Thymus (tissue), 11 donors: Measurements from ENCODE around the gene DCTN4. TPM values are rescaled to one million over a fixed set of nuclear protein-coding genes. Genes with fewer than 3 reads are reported as not detected.

ENCODE experiments used
- DNase-seq, 9 donors: peaks; one replicate each; pipeline ENCODE4 v3.0.0-alpha.2; 2013; ENCODE audit warnings: low spot score in 9 of 9, low read depth in 6 of 9, missing footprints in 1 of 9
- H3K27ac ChIP-seq, 2 donors: one replicate each; pipeline ENCODE4 v1.5.1; 2013; ENCODE audit warnings: control low read depth in 1 of 2, low read depth in 1 of 2, low read length in 1 of 2, mild to moderate bottlenecking in 1 of 2, moderate library complexity in 1 of 2
- H3K27me3 ChIP-seq, 2 donors: one replicate each; pipeline ENCODE4 v1.5.1; 2013; ENCODE audit warnings: low read length in 1 of 2; ENCODE audit not compliant: control insufficient read depth in 2 of 2, insufficient read depth in 1 of 2
- H3K36me3 ChIP-seq, 2 donors: one replicate each; pipeline ENCODE4 v1.5.1; 2013; ENCODE audit warnings: low read length in 1 of 2, mild to moderate bottlenecking in 1 of 2, moderate library complexity in 1 of 2; ENCODE audit not compliant: control insufficient read depth in 2 of 2, insufficient read depth in 2 of 2
- H3K4me1 ChIP-seq, 2 donors: one replicate each; pipeline ENCODE4 v1.5.1; 2013; ENCODE audit warnings: low read length in 2 of 2; ENCODE audit not compliant: control insufficient read depth in 2 of 2, insufficient read depth in 2 of 2
- H3K4me3 ChIP-seq, 2 donors: one replicate each; pipeline ENCODE4 v1.5.1; 2013; ENCODE audit warnings: low read length in 2 of 2, control low read depth in 1 of 2, mild to moderate bottlenecking in 1 of 2
- H3K9me3 ChIP-seq, 2 donors: one replicate each; pipeline ENCODE4 v1.5.1; 2013; ENCODE audit warnings: low read length in 1 of 2, mild to moderate bottlenecking in 1 of 2; ENCODE audit not compliant: control insufficient read depth in 2 of 2, insufficient read depth in 1 of 2
- whole genome bisulfite sequencing: extraction: QIAGEN DNeasy Blood & Tissue Kit; methylation state at CpG from one replicate; pipeline ENCODE4 v1.1.7; 2013; 5-methylcytosine and 5-hydroxymethylcytosine counted together
- polyA plus RNA-seq: library from polyadenylated mRNA; stranded (reverse); fragments of 200-250 nt; gene quantifications from one replicate; pipeline ENCODE4 v1.2.3, GENCODE V29; 2013
- total RNA-seq: library from RNA; stranded (reverse); fragments of 120-200 nt; gene quantifications from one replicate; pipeline ENCODE4 v1.2.4, GENCODE V29; 2013
- donor health status: healthy.

The DCTN4 gene
- total and polyA plus RNA-seq, 2 donors = 18.0 to 30.5 TPM

DNA sequence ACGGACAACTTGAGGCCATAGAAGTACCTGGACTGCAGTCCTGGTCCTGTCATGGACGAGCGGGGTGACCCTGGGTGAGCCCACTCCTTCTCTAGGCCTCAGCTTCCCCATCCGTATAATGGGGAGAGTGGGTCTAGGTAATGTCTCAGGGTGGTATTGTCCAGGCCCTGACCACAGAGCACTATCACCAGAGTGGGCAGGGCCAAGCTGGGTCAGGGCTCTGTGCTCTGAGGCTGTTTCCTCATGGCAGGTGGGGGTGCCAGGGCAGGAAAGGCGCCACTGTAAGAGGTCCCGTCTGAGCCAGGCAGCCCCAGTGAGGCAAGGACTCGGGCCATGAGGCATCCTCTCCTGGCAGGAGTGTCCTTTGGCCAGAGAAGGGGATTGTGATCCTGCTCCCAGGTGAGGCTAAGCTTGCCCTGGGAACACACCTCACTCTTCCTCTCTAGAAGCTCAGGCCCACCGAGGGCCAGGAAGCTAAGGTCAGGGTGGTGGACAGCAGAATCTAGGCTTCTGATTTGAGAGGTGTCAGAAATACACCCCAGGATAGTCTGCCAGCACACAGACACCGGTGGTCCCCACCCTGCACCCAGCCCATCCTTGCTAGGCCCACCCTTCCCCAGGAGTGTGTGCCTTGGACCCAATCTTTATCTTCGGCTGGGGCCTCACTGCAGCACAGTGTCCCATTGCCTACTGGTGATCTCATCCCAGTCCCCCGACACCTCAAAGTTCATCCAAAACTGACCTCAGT, 99.3 kb downstream of the DCTN4 start:
- no peaks in the 10 kb centered on the region for H3K9me3 ChIP-seq
- H3K4me3 ChIP-seq = no peak overlapping the region
- H3K27ac ChIP-seq = no peak overlapping the region
- no peak for DNase-seq
- peaks cover 0 to 11% of the 10 kb centered on the region in 2 donors for H3K4me1 ChIP-seq
- WGBS = 96% methylated on average over 11 of the region's 11 CpGs
- H3K27me3 ChIP-seq = peaks cover 0 to 18% of the 10 kb centered on the region in 2 donors
- H3K36me3 ChIP-seq = no peaks in the 10 kb centered on the region

DNA sequence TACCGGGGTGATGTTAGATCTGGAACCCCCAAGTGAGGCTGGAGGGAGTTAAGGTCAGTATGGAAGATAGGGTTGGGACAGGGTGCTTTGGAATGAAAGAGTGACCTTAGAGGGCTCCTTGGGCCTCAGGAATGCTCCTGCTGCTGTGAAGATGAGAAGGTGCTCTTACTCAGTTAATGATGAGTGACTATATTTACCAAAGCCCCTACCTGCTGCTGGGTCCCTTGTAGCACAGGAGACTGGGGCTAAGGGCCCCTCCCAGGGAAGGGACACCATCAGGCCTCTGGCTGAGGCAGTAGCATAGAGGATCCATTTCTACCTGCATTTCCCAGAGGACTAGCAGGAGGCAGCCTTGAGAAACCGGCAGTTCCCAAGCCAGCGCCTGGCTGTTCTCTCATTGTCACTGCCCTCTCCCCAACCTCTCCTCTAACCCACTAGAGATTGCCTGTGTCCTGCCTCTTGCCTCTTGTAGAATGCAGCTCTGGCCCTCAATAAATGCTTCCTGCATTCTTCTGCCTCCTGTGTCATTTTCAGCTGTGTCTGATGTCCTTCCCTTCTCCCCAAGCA, 100.0 kb downstream of the DCTN4 start:
- no peak overlapping the region for H3K4me3 ChIP-seq
- H3K9me3 ChIP-seq = no peaks in the 10 kb centered on the region
- no peak overlapping the region for H3K27ac ChIP-seq
- H3K4me1 ChIP-seq = peaks cover 0 to 11% of the 10 kb centered on the region in 2 donors
- DNase-seq = no peak
- H3K27me3 ChIP-seq = peaks cover 0 to 18% of the 10 kb centered on the region in 2 donors
- H3K36me3 ChIP-seq = no peaks in the 10 kb centered on the region
- WGBS = 81% methylated on average over 3 of the region's 3 CpGs

Other genes with a start within 250 kb of the DCTN4 start
- 1.5 TPM for gene SYNPO, start 118.4 kb downstream of the DCTN4 start, total RNA-seq
- 10.0 TPM for gene SYNPO, start 118.4 kb downstream of the DCTN4 start, polyA plus RNA-seq
- 0.47 TPM for gene MYOZ3, start 97.8 kb downstream of the DCTN4 start, total RNA-seq
- gene MYOZ3, start 97.8 kb downstream of the DCTN4 start, polyA plus RNA-seq = 0.25 TPM
- gene RBM22, start 58.0 kb downstream of the DCTN4 start, total RNA-seq = 38.4 TPM
- gene RBM22, start 58.0 kb downstream of the DCTN4 start, polyA plus RNA-seq = 76.7 TPM
- 7.8 TPM for gene SMIM3, start 19.7 kb upstream of the DCTN4 start, total RNA-seq
- 30.1 TPM for gene SMIM3, start 19.7 kb upstream of the DCTN4 start, polyA plus RNA-seq
- gene IRGM, start 87.5 kb upstream of the DCTN4 start, total RNA-seq = 0.28 TPM
- gene IRGM, start 87.5 kb upstream of the DCTN4 start, polyA plus RNA-seq = 1.6 TPM
- 7.7 TPM for gene ZNF300, start 146.0 kb upstream of the DCTN4 start, total RNA-seq
- 10.9 TPM for gene ZNF300, start 146.0 kb upstream of the DCTN4 start, polyA plus RNA-seq